ENCODE measurements around the gene ATG5.

GRCh38 chr6:106290954-106291353, 34.6 kb downstream of the ATG5 start:
- TF ChIP-seq ESRRG (CRISPR knock-in tag; IDR thresholded peaks at IDR 0.05) (no peak), ARNTL (CRISPR knock-in tag; IDR thresholded peaks at IDR 0.05; ENCODE audit: borderline replicate concordance, low read depth) (no peak)

Data from SK-N-SH treated with all-trans-retinoic acid at 6 μM for 48 hours (cell line).